ENCODE data around the gene C1orf50. TPM values are rescaled to one million over a fixed set of nuclear protein-coding genes. Genes with fewer than 3 reads are reported as not detected.

Gene C1orf50
- 1.6 and 3.0 TPM in 2 replicates for total RNA-seq

DNA sequence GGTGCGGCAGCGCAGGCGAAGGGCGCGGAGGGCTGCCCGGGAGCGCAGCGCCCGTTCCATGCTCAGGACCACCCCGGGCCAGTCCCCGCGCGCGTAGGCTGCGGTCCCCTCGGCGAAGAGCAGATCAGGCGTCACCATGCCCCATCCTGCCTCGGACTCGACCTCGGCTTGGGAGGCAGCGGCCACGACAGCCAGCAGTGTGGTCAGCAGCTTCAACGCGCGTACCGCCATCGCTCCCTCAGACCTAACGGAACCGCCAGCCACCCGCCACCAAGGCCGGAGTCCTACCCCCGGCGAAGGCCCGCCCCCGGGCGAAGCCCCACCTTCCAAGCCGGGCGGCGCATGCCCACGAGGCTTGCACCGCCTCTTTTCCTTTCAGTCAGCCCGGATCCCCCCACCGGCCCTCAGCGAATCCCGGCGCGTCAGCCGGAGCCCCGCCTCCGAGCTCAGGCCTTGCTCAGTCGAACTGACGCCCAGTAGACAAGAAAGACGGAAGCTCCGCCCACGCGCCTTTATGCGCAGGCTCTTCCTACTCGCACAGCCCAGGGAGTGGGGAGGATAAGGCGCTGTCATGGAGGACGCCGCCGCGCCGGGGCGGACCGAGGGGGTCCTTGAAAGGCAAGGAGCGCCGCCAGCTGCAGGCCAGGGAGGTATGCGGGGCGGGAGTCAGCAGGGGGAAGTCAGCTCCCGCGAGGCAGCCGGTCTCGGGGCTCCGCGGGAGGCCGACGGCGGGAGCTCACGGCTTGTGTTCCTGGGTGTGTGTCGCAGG lies at the start of gene C1orf50, which contains the start of gene P3H1:
Gene C1orf50, plus strand, starts transcription at position 509 of the 769 bp plus-strand sequence. Its CDS starts 63 bp downstream, at position 572.
Gene P3H1, minus strand, starts transcription at position 288 of the 769 bp plus-strand sequence. Its CDS starts 57 bp downstream, at position 231.

DNA sequence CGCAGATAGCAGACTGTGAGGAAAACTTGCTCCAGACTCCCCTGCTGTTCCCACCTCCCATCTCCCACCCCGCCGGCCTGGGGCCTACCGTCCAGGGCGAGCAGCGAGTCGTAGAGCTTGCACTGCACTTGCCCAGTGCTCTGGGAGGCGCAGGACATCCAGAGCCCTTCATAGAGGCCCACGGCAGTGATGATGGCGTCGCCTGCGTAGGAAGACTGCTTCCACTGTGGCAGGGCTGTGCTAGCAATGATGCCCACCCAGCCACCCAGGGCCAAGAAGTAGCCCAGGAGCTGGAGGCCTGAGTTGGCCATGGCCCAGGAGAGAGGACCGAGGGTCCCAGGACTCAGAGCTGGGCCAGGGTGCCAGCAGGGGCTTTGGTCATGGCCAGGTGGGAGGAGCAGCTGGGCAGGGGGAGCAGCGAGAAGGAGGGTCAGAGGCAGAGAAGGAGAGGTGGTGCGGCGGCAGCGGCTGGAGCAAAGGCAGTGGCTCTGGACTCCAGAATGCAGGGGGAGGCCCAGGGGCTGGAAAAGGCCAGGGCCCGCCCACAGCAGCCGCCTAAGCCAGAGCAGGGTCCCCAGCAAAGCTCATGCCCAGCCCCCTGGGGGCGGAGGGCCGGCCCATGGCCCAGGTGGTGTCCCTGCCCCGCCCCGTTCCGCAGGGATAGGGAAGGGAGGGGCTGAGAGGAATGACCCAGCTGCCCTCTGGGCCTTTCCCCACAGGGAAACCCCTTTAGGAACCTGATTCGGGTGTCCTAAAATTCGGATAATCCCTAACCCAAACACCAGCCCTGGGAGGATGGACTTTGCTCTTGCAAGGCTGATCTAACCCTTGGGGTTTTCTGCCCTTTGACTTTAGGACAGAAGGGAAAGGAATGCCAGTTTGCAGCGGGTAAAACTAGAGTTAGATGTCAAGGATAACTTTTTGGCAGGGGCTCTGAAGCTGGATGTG lies 27.0 kb upstream of the C1orf50 start, which contains the start of gene CLDN19:
Gene CLDN19, minus strand, starts transcription at position 484 of the 948 bp plus-strand sequence. Its CDS starts 173 bp downstream, at position 311.

DNA sequence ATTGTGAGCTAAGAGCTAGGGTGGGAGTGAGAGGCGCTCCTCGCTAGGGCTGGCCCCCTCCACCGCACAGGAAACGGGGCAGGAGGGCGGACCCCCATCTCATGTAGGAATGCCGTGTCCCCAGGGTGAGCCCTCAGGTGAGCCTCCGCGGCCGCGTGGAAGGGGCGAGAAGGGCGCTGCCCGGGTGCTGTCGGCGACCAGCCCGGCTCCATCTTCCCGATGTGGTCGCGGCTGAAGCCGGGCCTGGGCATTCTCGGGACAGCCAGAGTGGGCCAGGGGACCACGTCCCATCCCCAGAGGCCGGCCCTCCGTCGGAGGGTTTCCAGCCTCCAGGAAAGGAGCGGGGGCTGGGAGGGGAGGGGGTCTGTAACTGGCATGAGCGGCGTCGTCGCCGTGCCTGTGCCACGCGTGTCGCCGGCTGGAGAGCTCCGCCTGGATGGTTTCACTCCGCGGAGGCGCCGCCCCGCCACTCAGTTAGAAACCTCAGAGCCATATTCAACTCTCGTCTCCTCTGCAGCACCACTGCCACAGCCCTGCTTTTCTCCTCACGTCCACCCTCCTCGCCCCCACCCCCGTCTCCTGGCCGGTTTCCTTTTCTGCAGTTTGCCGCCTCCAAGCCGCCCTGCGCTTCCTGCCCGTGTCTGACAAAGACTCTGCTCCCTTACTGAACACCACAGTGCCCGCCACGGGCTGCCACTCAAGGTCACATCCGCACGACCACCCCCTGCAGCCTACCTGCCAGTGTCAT lies 18.1 kb downstream of the C1orf50 start, which contains the start of gene TMEM269:
Gene TMEM269, plus strand, starts transcription at position 46 of the 748 bp plus-strand sequence. CDS start 4,903 bp downstream, outside the sequence.

DNA sequence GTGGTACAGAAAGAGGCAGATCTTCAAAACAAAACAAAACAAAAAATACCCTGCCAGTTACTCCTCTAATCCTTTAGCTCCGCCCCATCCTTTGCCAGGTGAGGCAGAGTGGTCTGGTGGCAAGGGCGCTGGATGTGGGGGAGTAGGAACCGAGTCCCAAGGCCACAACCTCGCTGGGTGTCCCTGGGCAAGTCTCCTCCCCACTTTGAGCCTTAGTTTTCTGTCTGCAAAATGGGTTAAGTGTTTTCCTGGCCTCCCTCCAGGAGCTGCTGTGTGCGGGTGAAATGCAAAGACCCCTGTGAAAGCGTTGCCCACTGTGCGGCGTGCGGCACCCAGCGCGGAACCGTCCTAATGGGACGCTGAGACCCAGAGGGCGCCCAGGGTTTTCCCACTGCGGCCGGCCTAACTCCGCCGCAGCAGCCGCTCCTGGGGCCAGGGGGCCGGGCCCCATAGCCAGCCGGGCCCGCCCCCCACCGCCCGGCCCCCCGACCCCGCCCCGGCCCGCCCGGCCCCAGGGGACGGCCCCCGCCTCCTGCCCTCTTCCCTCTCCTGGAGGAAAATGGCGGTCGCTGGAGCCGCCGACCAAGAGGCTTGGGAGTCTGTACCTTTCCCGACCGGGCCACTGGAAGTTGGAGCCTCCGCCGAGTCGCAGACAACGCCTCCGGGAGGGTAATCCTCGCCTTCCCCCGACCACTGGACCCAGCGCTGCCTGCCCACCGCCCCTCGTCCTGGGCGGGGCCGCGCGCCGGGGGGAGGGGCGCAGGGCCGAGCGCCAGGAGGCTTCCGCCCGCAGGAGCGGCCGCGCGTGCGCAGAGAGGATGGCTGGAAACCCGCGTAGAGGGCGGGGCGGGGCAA lies 49.8 kb downstream of the C1orf50 start, which contains the start of the genes ERMAP and SVBP:
Gene ERMAP, plus strand, starts transcription at position 538 of the 855 bp plus-strand sequence. CDS start 13,327 bp downstream, outside the sequence.
Gene SVBP, minus strand, starts transcription at position 813 of the 855 bp plus-strand sequence. CDS start 853 bp downstream, outside the sequence.

Other genes with a start within 250 kb of the C1orf50 start
- gene PPIH, start 108.8 kb upstream of the C1orf50 start, total RNA-seq, result 19.9 and 26.2 TPM in 2 replicates
- gene YBX1, start 84.8 kb upstream of the C1orf50 start, total RNA-seq, result 629 and 744 TPM in 2 replicates
- not detected in 2 replicates for gene CLDN19, start 27.0 kb upstream of the C1orf50 start, total RNA-seq
- gene P3H1, start 221 bp upstream of the C1orf50 start, total RNA-seq, result 72.5 and 129 TPM in 2 replicates
- gene TMEM269, start 17.7 kb downstream of the C1orf50 start, total RNA-seq, result not detected in 2 replicates
- gene ERMAP, start 49.9 kb downstream of the C1orf50 start, total RNA-seq, result 5.3 and 7.9 TPM in 2 replicates
- gene SVBP, start 50.1 kb downstream of the C1orf50 start, total RNA-seq, result 11.3 and 13.8 TPM in 2 replicates
- gene ZNF691, start 79.4 kb downstream of the C1orf50 start, total RNA-seq, result 6.0 and 9.6 TPM in 2 replicates
- 18.8 and 36.9 TPM in 2 replicates for gene SLC2A1, start 191.6 kb downstream of the C1orf50 start, total RNA-seq